ENCODE results near the gene P2RX3. TPM values are rescaled to one million over a fixed set of nuclear protein-coding genes. Genes with fewer than 3 reads are reported as not detected.

Gene P2RX3
- total RNA-seq, 4 donors from 2014 or later: not detected

GRCh38 chr11:57356268-57356667 lies 18.1 kb downstream of the P2RX3 start:
- Histone ChIP-seq H3K4me3 (no peak overlapping the region), H3K4me1 (peaks cover 11 to 14% (median 13%) of the 10 kb centered on the region in 4 donors), H3K9me3 (no peaks in the 10 kb centered on the region), H3K36me3 (no peaks in the 10 kb centered on the region), H3K27ac (replicated peaks in 1 of 4) (no peak overlapping the region), H3K27me3 (no peaks in the 10 kb centered on the region)
- intact Hi-C loops (cut with DNase I): no loop called here
- DNase-seq (ENCODE audit: extremely low spot score): no peak
- TF ChIP-seq EP300 (IDR thresholded peaks at IDR 0.05) (no peak), POLR2AphosphoS5 (IDR thresholded peaks at IDR 0.05) (no peak), CTCF (IDR thresholded peaks at IDR 0.05) (no peak), POLR2A (IDR thresholded peaks at IDR 0.05; ENCODE audit: low read depth) (no peak)
- 78% methylated on average over 9 of the region's 9 CpGs for WGBS

DNA sequence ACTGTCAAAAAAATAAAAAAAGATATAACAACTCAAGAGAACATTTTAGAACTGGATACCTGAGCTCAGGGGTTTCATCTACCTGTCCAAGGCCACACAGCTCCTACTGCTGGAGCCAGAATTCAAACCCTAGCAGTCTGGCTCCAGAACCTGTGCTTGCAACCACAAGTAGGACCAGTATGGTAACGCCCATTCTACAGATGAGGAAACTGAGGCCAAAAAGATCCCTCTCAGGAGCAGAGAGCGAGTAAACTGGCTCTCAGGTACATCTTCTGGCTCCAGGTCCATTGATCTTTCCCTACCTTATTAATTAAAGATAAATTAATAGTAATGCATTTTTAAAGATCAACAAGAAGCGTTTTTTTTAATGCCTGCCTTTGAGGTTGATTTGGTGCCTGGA lies 19.2 kb downstream of the P2RX3 start:
- WGBS: 92% methylated on average over 3 of the region's 3 CpGs
- intact Hi-C loops (cut with DNase I): no loop called here
- H3K27me3 ChIP-seq: no peaks in the 10 kb centered on the region
- H3K9me3 ChIP-seq: no peaks in the 10 kb centered on the region
- DNase-seq (ENCODE audit: extremely low spot score): no peak
- TF ChIP-seq POLR2A (IDR thresholded peaks at IDR 0.05; ENCODE audit: low read depth): no peak
- no peak for TF ChIP-seq POLR2AphosphoS5 (IDR thresholded peaks at IDR 0.05)
- TF ChIP-seq EP300 (IDR thresholded peaks at IDR 0.05): no peak
- TF ChIP-seq CTCF (IDR thresholded peaks at IDR 0.05): no peak
- H3K4me3 ChIP-seq: no peak overlapping the region
- H3K27ac ChIP-seq (replicated peaks in 1 of 4): peak overlapping the region in 3 of 4 donors; percentile 28 to 57 (median 44)
- no peaks in the 10 kb centered on the region for H3K36me3 ChIP-seq
- peaks cover 11 to 14% (median 13%) of the 10 kb centered on the region in 4 donors for H3K4me1 ChIP-seq

GRCh38 chr11:57357856-57358255 lies 19.7 kb downstream of the P2RX3 start:
- H3K4me1 ChIP-seq: peaks cover 11 to 14% (median 13%) of the 10 kb centered on the region in 4 donors
- DNase-seq (ENCODE audit: extremely low spot score): no peak
- peak overlapping the region in 3 of 4 donors; percentile 28 to 57 (median 44) for H3K27ac ChIP-seq (replicated peaks in 1 of 4)
- TF ChIP-seq POLR2AphosphoS5 (IDR thresholded peaks at IDR 0.05) (no peak), POLR2A (IDR thresholded peaks at IDR 0.05; ENCODE audit: low read depth) (no peak)
- H3K36me3 ChIP-seq: no peaks in the 10 kb centered on the region
- WGBS: 28% methylated on average over 6 of the region's 6 CpGs
- H3K4me3 ChIP-seq: no peak overlapping the region
- H3K27me3 ChIP-seq: no peaks in the 10 kb centered on the region
- H3K9me3 ChIP-seq: no peaks in the 10 kb centered on the region
- intact Hi-C loops (cut with DNase I): no loop called here

DNA sequence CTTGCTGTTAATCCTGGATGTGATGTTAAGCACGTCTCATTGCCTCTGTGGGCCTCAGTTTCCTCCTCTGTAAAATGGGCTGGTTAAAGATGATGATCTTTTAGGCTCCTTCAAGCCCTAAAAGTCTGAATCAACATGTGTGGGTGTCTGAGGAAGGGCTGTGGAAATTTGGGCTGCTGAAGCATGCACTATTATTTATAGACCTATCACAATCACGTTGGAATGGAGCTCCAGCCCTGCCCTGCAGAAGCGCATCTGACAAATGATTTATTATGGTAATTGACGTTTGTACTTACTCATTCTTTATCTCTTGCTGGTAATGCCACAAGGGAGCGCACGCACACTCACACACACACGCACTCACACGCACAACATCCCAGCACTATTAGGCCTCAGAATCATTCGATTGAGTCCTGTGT lies 20.4 kb downstream of the P2RX3 start:
- peaks cover 11 to 14% (median 13%) of the 10 kb centered on the region in 4 donors for H3K4me1 ChIP-seq
- TF ChIP-seq EP300 (IDR thresholded peaks at IDR 0.05) (no peak), CTCF (IDR thresholded peaks at IDR 0.05) (no peak), POLR2AphosphoS5 (IDR thresholded peaks at IDR 0.05) (no peak), POLR2A (IDR thresholded peaks at IDR 0.05; ENCODE audit: low read depth) (no peak)
- H3K4me3 ChIP-seq: no peak overlapping the region
- no peak for DNase-seq (ENCODE audit: extremely low spot score)
- 79% methylated on average over 9 of the region's 9 CpGs for WGBS
- H3K36me3 ChIP-seq: no peaks in the 10 kb centered on the region
- H3K27ac ChIP-seq (replicated peaks in 1 of 4): no peak overlapping the region
- no peaks in the 10 kb centered on the region for H3K27me3 ChIP-seq
- no peaks in the 10 kb centered on the region for H3K9me3 ChIP-seq
- intact Hi-C loops (cut with DNase I): no loop called here

DNA sequence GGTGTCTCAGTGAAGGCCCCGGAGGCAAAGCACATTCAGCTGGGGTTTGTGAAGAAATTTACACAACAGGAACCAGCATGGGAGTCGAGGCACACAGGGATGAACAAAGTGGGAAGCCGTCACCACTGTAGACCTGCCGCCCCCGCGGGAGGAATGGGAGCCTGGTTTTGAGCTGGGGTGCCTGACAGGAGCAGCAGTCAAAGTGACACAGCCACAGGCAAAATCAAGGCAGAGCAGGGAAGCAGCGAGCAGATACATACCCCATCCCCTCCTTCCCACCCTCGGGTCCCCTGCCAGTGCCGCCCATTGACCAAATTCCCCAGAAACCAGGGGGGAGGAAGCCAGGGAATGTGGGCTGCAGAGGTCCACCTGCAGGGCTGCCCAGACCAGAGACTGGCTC lies 20.8 kb downstream of the P2RX3 start:
- intact Hi-C loops (cut with DNase I): no loop called here
- Histone ChIP-seq H3K9me3 (no peaks in the 10 kb centered on the region), H3K4me3 (no peak overlapping the region), H3K36me3 (no peaks in the 10 kb centered on the region), H3K4me1 (peaks cover 11 to 13% (median 12%) of the 10 kb centered on the region in 4 donors), H3K27me3 (no peaks in the 10 kb centered on the region), H3K27ac (replicated peaks in 1 of 4) (no peak overlapping the region)
- TF ChIP-seq POLR2A (IDR thresholded peaks at IDR 0.05; ENCODE audit: low read depth): no peak
- TF ChIP-seq POLR2AphosphoS5 (IDR thresholded peaks at IDR 0.05): no peak
- no peak for TF ChIP-seq CTCF (IDR thresholded peaks at IDR 0.05)
- no peak for TF ChIP-seq EP300 (IDR thresholded peaks at IDR 0.05)
- WGBS: 74% methylated on average over 7 of the region's 9 CpGs
- DNase-seq (ENCODE audit: extremely low spot score): no peak

Measured in esophagus muscularis mucosa (tissue), 4 donors.